ENCODE data around the gene GPC6.

GPC6 gene

GRCh38 chr13:94359875-94360274, 1133.3 kb downstream of the GPC6 start:
- H3K27me3 ChIP-seq (ENCODE audit: insufficient read depth, low read length): no peaks in the 10 kb centered on the region
- H4K20me1 ChIP-seq (ENCODE audit: insufficient read depth, low read length): no peaks in the 10 kb centered on the region
- H3K4me3 ChIP-seq (ENCODE audit: low read depth, low read length, poor library complexity, severe bottlenecking): no peak overlapping the region
- no peak overlapping the region for H3K27ac ChIP-seq (ENCODE audit: low read depth, low read length, poor library complexity, severe bottlenecking)
- no peak for TF ChIP-seq CTCF (IDR thresholded peaks at IDR 0.05; ENCODE audit: low read length)
- TF ChIP-seq EZH2 (IDR thresholded peaks at IDR 0.05; ENCODE audit: borderline replicate concordance, low read length): no peak
- no peak overlapping the region for H3K4me2 ChIP-seq (ENCODE audit: low read length)
- H2AFZ ChIP-seq (ENCODE audit: low read length): no peak overlapping the region
- H3K36me3 ChIP-seq (ENCODE audit: insufficient read depth, low read length): no peaks in the 10 kb centered on the region
- H3K79me2 ChIP-seq (ENCODE audit: insufficient read depth, low read length): no peaks in the 10 kb centered on the region
- H3K9ac ChIP-seq (ENCODE audit: low read length): no peak overlapping the region
- no peaks in the 10 kb centered on the region for H3F3A ChIP-seq (ENCODE audit: insufficient read depth, low read length)
- no peaks in the 10 kb centered on the region for H3K9me2 ChIP-seq (ENCODE audit: low read depth, low read length)
- no peaks in the 10 kb centered on the region for H3K9me3 ChIP-seq (ENCODE audit: low read length)
- H3K4me1 ChIP-seq (ENCODE audit: insufficient read depth, low read length, severe bottlenecking): no peaks in the 10 kb centered on the region

- Histone ChIP-seq H3K36me3 (ENCODE audit: insufficient read depth, low read length) (no peaks in the 10 kb centered on the region), H3K4me1 (ENCODE audit: insufficient read depth, low read length, severe bottlenecking) (no peaks in the 10 kb centered on the region), H3K4me3 (ENCODE audit: low read depth, low read length, poor library complexity, severe bottlenecking) (no peak overlapping the region), H4K20me1 (ENCODE audit: insufficient read depth, low read length) (no peaks in the 10 kb centered on the region), H3K79me2 (ENCODE audit: insufficient read depth, low read length) (no peaks in the 10 kb centered on the region), H3K9me3 (ENCODE audit: low read length) (no peaks in the 10 kb centered on the region), H3K4me2 (ENCODE audit: low read length) (no peak overlapping the region), H3K27me3 (ENCODE audit: insufficient read depth, low read length) (no peaks in the 10 kb centered on the region), H3K9ac (ENCODE audit: low read length) (no peak overlapping the region), H3K27ac (ENCODE audit: low read depth, low read length, poor library complexity, severe bottlenecking) (no peak overlapping the region), H3K9me2 (ENCODE audit: low read depth, low read length) (no peaks in the 10 kb centered on the region), H2AFZ (ENCODE audit: low read length) (no peak overlapping the region), H3F3A (ENCODE audit: insufficient read depth, low read length) (no peaks in the 10 kb centered on the region)
- TF ChIP-seq EZH2 (IDR thresholded peaks at IDR 0.05; ENCODE audit: borderline replicate concordance, low read length) (no peak), CTCF (IDR thresholded peaks at IDR 0.05; ENCODE audit: low read length) (peak; percentile 97)
These were observed 1135.9 kb downstream of the GPC6 start for GRCh38 chr13:94362411-94362909.

GRCh38 chr13:94366677-94367076, 1140.1 kb downstream of the GPC6 start:
- Histone ChIP-seq H3K4me3 (ENCODE audit: low read depth, low read length, poor library complexity, severe bottlenecking) (no peak overlapping the region), H3K9me2 (ENCODE audit: low read depth, low read length) (no peaks in the 10 kb centered on the region), H3K27me3 (ENCODE audit: insufficient read depth, low read length) (no peaks in the 10 kb centered on the region), H3K79me2 (ENCODE audit: insufficient read depth, low read length) (no peaks in the 10 kb centered on the region), H3K9me3 (ENCODE audit: low read length) (no peaks in the 10 kb centered on the region), H2AFZ (ENCODE audit: low read length) (no peak overlapping the region), H3F3A (ENCODE audit: insufficient read depth, low read length) (no peaks in the 10 kb centered on the region), H3K4me1 (ENCODE audit: insufficient read depth, low read length, severe bottlenecking) (no peaks in the 10 kb centered on the region), H4K20me1 (ENCODE audit: insufficient read depth, low read length) (no peaks in the 10 kb centered on the region), H3K36me3 (ENCODE audit: insufficient read depth, low read length) (no peaks in the 10 kb centered on the region), H3K27ac (ENCODE audit: low read depth, low read length, poor library complexity, severe bottlenecking) (no peak overlapping the region), H3K4me2 (ENCODE audit: low read length) (no peak overlapping the region), H3K9ac (ENCODE audit: low read length) (no peak overlapping the region)
- TF ChIP-seq EZH2 (IDR thresholded peaks at IDR 0.05; ENCODE audit: borderline replicate concordance, low read length) (no peak), CTCF (IDR thresholded peaks at IDR 0.05; ENCODE audit: low read length) (no peak)

Measured in OCI-LY1 (cell line).